Right renal pelvis (tissue), 4 donors: ENCODE data around the gene MORC1. TPM values are rescaled to one million over a fixed set of nuclear protein-coding genes. Genes with fewer than 3 reads are reported as not detected.
A peak's percentile ranks its signal among the peaks of the same experiment; 100 is the strongest.

Experiments used
- DNase-seq, 4 donors: peaks; one replicate each; pipeline ENCODE4 v3.0.0-alpha.2; 2013; ENCODE audit warnings: low read depth in 4 of 4, low spot score in 3 of 4, missing footprints in 1 of 4
- polyA plus RNA-seq, 4 donors: library from polyadenylated mRNA; unstranded; fragments of 120-200 nt; gene quantifications; one replicate each; pipeline ENCODE4 v1.2.1, GENCODE V29; 2013; ENCODE audit not compliant: insufficient read length in 4 of 4

Gene MORC1
- polyA plus RNA-seq, 4 donors, result 0.40 to 0.82 (median 0.71) TPM

- DNase-seq, result no peak
Measured at GRCh38 chr3:109035082-109035481, 82.9 kb downstream of the MORC1 start.

DNA sequence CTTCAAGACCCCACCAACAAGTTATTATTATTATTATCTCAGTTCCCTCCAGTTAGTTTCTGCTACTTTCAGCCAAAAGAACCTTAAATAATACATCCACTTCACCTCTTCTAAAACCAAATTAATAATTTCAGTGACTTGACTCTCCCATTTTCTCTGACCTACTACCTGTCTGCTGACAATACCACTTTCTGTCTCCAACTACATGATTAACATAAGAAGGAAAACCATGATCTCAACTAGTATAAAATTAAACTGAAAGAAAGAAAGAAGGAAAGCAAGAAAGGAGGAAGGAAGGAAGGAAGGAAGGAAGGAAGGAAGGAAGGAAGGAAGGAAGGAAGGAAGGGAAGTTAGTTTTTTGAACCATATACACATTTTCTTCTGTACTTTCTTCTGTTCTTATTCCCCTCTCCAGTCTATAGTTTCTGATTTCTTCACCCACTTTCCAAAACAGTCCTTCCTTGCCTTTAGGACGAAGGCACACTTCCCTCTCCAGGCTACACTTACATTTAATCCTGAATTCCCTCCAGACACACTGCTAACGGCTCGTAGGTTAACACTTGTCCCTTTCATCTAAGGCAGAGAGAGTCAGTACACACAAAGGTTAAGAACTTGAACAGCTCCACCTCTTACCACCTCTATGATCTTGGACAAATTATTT is 84.8 kb downstream of the MORC1 start:
- no peak for DNase-seq

- DNase-seq, result no peak
Measured at GRCh38 chr3:109028753-109029152, 89.2 kb downstream of the MORC1 start.

- DNase-seq, result no peak
Measured at GRCh38 chr3:109026821-109027220, 91.1 kb downstream of the MORC1 start.

GRCh38 chr3:109025896-109026295 is 92.0 kb downstream of the MORC1 start:
- DNase-seq, result no peak

DNA sequence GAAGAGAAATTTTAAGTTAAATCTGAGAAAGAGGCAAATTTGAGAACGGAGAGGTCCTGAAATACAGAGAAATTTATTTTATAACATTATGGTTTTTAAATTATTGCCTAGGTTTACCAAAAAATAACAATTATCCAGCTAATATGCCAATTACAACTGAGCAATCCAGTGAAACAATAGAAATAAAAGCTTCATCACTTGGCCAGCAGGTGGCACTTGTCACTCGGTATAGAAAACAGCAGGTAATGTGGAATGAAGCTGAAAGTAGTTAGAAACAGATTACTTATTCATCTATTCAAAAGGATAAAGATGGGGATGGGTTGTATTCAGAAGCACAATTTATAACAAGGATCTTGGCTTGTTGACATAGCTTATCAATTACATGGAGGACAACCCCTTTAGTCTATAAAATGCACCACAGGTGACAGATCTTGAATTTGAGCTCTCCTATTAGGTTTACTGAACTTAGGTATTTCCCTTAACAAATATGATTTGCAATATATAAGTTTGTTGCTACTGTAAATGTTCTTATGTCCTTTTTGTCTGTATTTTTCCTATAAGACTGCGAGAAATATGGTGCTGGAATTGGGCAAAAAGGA is 94.2 kb downstream of the MORC1 start:
- peak; percentile 20 to 37 (median 32) for DNase-seq

DNA sequence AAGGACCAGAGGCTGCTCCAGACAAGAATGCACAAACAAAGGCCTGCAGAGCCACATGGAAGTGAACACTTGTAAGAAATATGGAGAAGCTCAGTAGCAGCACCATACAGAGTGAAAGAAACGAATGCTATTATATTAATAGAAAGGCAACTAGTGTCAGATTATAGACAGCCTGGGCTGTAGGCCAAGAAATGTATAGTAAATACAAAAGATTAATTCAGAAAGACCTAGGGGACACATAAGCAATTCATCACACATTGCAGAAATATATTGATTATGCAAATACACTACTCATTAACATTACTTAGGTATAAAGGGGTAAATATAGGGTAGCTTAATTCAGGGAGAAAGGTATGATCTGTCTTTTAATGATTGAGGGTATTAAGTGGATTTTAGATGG is 94.8 kb downstream of the MORC1 start:
- no peak for DNase-seq

DNA sequence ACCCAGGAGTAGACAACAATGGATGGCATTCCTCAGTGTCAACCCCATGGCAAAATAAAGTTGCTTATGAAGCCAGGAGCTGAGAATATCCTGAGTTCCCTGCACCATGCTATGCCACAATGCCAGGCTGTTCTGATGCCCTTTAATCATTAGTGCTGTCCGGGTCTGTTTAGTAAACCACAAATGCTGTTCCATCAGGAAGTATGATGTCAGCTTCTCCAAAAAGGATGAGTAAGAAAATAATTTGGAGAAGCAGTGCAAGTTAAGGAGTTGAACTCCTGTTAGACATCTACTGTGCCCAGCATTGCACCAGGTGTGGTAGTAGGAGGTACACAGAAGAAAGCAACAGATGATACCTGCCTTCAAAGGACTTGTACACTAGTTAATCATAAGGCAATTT is 96.4 kb downstream of the MORC1 start:
- DNase-seq, result no peak

DNA sequence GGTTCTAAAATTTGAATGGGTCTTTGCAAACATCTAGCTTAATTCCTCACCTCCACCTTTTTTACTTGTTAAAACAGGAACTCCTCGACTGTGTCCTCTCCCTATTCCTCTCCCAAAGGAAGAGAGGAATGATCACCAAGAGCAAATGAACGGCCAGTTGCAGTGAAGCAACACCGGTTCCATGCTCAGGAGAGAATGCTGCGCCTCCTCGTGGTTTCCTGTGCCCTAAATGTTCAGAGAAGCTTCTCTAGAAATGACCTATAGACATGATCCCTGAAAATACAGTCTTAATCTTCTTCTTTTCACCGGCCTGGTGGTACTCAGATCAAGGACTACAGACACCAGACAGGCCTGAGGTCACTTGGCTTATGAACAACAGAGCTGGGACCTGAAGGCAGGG is 99.1 kb downstream of the MORC1 start:
- no peak for DNase-seq

DNA sequence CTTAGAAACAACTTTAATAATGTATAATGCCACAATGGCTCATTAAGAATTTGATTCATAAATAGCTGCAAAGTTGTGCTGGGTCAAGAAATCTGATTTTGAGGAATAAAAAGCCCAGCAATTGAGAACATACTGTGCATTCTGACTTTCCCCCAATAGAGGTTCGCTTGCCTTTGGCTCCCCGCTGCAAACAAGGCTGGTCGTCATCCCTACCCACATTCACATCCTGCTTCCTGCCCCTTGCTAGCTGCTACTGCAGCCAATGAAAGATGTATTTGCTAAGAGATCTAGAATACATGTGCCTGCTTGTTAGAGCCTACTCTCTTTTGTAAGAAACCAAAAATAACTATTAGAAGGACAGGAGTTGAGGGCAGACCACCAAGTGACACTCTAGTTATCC is 112.5 kb downstream of the MORC1 start:
- no peak for DNase-seq

GRCh38 chr3:108998436-108998835 is 119.5 kb downstream of the MORC1 start:
- no peak for DNase-seq

DNA sequence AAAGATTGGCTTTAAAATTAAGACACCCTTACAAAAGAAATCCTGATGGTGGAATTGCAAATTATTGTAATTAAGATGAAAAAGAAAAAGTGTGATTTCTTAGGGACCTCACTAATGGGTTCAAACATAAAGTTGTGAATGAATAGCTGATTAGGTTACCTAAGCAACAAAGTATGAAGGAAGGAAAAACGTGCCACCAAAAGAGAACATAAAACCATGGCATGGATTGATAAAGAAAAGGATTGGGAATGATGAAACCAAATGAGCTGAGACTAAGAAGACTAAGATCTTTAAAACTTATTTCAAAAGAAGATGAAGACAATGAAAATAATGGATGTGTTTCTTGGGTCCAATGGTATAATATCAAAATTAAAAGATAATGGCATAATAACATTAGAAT is 132.1 kb downstream of the MORC1 start:
- no peak for DNase-seq

DNA sequence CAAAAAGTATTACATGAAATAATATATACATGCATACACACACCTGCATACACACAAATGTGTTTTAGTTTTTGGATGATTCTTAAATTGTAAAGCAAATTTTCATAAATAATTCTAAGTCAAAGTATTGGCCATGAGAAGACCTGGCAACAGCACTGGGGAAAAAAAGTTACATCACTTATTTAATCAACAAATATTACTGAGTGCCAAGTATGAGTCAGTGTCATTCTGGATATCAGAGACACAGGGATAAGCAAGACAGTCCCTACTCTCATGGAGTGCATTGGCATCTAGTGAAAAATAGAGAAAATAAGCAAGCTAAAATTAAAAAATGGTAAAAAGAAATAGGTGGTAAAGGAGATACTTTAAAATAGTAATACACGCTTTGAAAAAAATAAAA is 134.9 kb downstream of the MORC1 start:
- no peak for DNase-seq

DNA sequence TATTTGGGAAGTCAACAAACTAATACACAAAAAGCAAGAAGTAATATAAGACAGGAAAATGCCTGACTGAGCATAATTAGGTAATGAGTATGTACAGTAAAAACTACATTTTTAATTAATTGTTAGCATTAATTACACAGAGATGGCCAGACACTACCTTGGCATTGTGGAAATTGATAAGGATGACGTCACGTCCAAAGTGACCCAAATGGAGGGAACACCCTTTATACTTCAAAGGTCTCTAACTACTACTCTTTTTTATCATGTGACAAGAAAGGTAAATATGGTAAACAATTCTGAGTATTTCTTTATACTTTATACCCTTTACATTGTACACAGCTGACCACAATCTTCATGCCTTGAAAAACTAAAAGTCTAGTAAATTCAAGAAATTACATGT is 141.9 kb downstream of the MORC1 start:
- DNase-seq, result no peak

DNA sequence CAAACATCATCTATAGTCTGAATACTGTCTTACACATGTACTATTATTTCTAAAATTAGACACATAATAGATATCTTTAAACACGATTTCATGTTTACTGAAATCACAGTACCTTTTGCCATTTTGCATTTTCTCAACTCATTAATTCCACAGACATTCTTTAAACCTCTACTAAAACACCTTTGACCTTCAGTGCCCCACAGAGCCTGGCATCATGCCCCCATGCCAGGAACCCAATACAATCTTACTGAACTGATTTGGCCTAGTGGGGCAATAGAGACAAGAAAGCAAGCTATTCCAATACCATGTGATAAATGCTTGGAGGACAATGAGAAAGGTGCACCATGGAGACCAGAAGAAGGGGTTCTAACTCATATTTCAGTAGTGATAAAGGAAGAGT is 144.9 kb downstream of the MORC1 start:
- DNase-seq, result no peak

- no peak for DNase-seq
Measured at GRCh38 chr3:108972482-108972881, 145.5 kb downstream of the MORC1 start.

DNA sequence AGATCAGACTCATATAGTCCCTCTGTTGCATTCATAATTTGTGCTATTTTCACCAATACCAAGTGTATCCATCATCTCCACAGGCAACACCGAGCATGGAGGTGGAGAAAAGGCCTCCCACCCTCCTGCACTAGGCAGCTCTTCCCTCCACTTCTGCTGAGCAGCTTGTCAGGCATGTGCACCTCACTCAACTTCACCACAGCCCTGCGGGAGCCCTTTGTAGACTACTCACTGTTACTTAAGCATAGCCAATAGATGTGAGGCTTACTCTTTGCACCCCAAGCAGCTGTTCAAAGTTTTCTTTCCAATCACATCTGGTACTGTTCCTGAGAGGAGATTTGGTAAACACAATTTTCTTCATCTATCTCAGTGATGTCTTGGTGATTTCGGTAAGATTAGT is 147.4 kb downstream of the MORC1 start:
- no peak for DNase-seq

DNA sequence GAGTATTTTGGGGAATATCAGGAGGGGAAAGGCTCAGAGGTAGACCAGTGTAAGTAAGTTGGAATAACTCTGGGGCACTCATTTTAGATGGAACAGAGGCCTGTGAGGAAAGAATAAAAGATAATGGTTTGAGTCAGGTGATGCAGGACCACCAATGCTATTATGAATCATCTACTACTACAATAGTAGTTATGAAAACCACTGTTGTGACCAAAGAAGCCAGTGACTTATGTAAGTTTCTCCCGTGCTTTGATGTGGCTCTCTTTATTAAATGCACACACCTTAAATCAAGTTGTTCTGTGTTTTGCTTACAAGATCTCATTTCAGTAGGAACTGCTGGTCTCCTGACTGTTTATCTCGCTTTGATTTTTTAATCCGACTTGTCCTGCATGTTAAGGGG is 151.2 kb downstream of the MORC1 start:
- DNase-seq, result no peak

- DNase-seq, result no peak
Measured at GRCh38 chr3:108959017-108959416, 158.9 kb downstream of the MORC1 start.

- DNase-seq, result no peak
Measured at GRCh38 chr3:108953700-108954099, 164.2 kb downstream of the MORC1 start, which contains the start of gene GUCA1C. Gene GUCA1C, minus strand, starts transcription at chr3:108953879. Its CDS starts 117 bp downstream, at chr3:108953762.

DNA sequence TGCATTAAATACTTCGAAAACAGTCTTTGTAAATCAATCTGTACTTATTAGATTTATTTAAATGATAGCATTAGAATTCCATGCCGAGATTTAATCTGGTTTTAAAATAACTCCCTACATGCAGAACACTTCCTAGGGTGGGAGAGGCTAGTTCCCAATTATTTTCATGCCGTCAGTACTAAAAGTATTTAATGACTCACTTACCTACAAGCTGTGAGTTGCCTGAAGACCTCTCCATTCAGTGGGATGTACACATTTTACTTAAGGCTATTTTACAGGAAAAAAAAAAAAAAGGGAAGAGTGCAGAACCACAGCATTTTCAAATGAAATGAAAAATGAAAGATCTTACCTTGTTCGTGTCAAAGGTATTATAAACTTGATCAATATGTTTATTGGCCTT is 164.7 kb downstream of the MORC1 start:
- DNase-seq, result no peak

DNA sequence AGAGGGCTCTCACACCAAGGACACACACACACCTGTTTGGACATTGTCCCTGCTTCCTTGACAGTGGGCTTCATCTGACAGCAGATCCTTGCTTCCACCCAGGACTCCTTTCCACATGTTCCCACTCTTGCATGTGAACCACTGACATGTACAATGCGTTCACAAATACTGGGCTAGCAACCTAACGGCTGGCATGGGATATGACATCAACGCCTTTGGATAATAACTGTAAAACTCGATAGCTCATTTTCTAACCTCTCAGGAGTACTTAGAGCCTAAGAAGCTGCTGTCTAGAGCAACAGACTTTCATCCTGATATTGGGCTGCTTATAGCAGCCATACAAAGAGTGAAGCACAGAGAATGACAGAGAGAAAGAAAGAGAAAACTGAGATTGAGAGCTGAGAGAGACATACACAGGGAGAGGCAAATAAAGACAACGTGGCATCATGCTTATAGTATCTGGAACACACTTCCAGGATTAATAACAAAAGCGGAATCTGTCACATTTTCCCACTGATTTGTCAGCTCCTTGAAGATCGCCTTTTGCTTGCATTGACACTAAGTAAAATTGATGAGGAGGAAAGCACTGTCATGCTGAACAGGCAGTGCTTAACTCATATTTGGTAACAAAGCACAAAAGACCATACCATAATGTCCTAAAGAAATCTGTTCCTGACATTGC is 166.0 kb downstream of the MORC1 start:
- DNase-seq, result no peak
